Measurements from ENCODE around the gene STOX2. TPM values are rescaled to one million over a fixed set of nuclear protein-coding genes. Genes with fewer than 3 reads are reported as not detected.
"Not testable (repeated sequence)": the region's sequence is repeated elsewhere in the genome, so short reads cannot be mapped to it uniquely, and the experiment has no call there.

The STOX2 gene
- total and polyA plus RNA-seq, 2 experiments from 2014 or later, result 6.4 to 20.1 TPM

DNA sequence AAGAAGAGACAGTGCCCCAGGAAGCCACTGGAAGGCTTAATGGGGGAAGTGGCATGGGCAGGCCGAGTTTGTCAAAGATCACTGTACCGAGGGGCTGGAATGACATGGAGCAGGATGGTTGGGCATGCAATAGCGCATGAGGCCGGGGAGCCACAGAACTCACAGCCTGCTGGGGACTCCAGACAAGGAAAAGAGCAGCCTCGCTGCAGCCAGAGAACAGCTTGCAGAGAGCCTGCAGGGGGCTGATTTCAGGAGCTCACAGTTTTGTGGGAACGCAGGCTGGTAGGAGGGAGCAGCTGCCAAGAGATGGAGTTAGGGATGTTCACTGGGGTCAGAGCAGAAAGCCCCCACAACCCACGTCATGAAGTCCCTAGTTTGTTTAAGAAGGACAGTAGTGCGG is 45.4 kb downstream of the STOX2 start:
- TF ChIP-seq, protein P1, sequence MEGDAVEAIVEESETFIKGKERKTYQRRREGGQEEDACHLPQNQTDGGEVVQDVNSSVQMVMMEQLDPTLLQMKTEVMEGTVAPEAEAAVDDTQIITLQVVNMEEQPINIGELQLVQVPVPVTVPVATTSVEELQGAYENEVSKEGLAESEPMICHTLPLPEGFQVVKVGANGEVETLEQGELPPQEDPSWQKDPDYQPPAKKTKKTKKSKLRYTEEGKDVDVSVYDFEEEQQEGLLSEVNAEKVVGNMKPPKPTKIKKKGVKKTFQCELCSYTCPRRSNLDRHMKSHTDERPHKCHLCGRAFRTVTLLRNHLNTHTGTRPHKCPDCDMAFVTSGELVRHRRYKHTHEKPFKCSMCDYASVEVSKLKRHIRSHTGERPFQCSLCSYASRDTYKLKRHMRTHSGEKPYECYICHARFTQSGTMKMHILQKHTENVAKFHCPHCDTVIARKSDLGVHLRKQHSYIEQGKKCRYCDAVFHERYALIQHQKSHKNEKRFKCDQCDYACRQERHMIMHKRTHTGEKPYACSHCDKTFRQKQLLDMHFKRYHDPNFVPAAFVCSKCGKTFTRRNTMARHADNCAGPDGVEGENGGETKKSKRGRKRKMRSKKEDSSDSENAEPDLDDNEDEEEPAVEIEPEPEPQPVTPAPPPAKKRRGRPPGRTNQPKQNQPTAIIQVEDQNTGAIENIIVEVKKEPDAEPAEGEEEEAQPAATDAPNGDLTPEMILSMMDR (IDR thresholded peaks at IDR 0.05; ENCODE audit: low read depth, low read length), result no peak
- Histone ChIP-seq H3K4me1 (ENCODE audit: low read depth) (no peaks in the 10 kb centered on the region), H3K27me3 (no peaks in the 10 kb centered on the region), H3K9me3 (ENCODE audit: low read depth) (no peaks in the 10 kb centered on the region), H3K4me3 (no peak overlapping the region), H3K36me3 (no peaks in the 10 kb centered on the region), H3K27ac (no peak overlapping the region)
- DNase-seq (ENCODE audit: low read depth in 1 of 2, low spot score in 1 of 2), result no peak

DNA sequence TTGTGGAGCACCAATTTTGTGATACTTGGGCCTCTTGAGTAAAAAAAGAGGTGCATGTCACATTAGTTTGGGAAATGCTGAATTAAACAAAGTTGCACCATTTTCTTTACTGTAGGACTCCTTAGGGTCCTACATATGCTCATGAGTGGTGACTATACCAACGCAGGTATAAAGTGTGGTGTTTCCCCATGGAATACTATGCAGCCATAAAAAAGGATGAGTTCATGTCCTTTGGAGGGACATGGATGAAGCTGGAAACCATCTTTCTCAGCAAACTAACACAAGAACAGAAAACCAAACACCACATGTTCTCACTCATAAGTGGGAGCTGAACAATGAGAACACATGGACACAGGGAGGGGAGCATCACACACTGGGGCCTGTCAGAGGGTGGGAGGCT is 47.5 kb downstream of the STOX2 start:
- H3K27ac ChIP-seq; H3K9me3 ChIP-seq (ENCODE audit: low read depth); H3K4me1 ChIP-seq (ENCODE audit: low read depth); H3K27me3 ChIP-seq; H3K4me3 ChIP-seq; DNase-seq (ENCODE audit: low read depth in 1 of 2, low spot score in 1 of 2); H3K36me3 ChIP-seq: not testable (repeated sequence)

DNA sequence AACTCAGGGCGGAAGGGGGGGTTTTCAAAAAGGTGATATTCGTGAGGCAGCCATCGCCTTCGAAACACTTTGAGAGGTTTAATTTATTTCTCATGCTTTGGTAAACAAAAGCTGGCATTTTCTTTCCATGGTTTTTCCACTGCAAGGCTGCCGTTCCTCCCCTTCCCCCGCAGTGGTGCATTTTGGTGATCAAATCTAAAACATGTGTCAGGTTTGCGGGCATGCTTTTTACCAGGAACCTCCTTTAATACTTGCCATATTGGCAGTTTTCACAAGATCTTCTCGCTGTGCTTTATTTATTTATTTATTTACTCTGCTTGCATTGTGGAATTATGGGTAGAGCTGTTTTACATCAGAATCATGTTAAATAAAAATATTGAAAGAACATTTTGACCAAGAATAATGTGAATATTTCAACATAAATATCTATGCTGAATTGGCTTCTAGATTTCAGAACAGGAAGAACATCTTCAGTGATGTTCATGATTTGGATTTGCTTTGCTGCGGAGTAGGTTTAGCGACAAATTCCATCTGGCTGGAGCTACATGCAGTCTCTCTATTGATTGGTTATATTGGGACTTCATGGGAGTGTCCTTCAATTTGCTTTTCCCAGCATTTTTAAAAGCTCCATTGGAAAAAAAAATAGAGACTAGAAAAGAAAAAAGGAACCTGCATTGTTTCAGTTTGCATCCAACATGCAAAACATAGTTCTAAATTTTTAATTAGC is 54.4 kb downstream of the STOX2 start:
- no peaks in the 10 kb centered on the region for H3K36me3 ChIP-seq
- TF ChIP-seq, protein P1 (IDR thresholded peaks at IDR 0.05; ENCODE audit: low read depth, low read length), result no peak
- peak overlapping the region; percentile 68 for H3K27ac ChIP-seq
- no peak overlapping the region for H3K4me3 ChIP-seq
- no peaks in the 10 kb centered on the region for H3K9me3 ChIP-seq (ENCODE audit: low read depth)
- DNase-seq (ENCODE audit: low read depth in 1 of 2, low spot score in 1 of 2), result no peak
- H3K4me1 ChIP-seq (ENCODE audit: low read depth), result peaks cover 24% of the 10 kb centered on the region
- H3K27me3 ChIP-seq, result no peaks in the 10 kb centered on the region

DNA sequence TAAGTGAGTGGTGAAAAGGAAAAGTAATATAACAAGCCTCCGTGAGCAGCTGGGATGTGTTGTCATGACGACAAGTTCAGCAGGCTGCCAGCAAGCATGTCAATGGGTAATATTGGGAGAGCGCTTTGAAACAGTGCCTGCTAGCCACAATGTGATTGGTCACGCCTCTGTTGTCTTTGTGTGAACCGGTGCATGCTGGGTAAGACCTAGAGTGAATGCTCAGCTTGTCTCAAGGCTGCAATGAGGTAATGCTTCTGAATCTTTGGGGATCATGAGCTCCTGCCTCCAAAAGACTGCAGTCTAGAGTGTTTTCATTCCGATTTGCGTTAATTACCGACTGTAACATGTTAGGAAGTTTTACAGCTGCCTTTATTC is 54.9 kb downstream of the STOX2 start:
- Histone ChIP-seq H3K9me3 (ENCODE audit: low read depth) (no peaks in the 10 kb centered on the region), H3K4me1 (ENCODE audit: low read depth) (peaks cover 24% of the 10 kb centered on the region), H3K36me3 (no peaks in the 10 kb centered on the region), H3K4me3 (no peak overlapping the region), H3K27ac (peak overlapping the region; percentile 70), H3K27me3 (no peaks in the 10 kb centered on the region)
- peak; percentile 34 to 84 for DNase-seq (ENCODE audit: low read depth in 1 of 2, low spot score in 1 of 2)
- TF ChIP-seq, protein P1 (IDR thresholded peaks at IDR 0.05; ENCODE audit: low read depth, low read length), result no peak

DNA sequence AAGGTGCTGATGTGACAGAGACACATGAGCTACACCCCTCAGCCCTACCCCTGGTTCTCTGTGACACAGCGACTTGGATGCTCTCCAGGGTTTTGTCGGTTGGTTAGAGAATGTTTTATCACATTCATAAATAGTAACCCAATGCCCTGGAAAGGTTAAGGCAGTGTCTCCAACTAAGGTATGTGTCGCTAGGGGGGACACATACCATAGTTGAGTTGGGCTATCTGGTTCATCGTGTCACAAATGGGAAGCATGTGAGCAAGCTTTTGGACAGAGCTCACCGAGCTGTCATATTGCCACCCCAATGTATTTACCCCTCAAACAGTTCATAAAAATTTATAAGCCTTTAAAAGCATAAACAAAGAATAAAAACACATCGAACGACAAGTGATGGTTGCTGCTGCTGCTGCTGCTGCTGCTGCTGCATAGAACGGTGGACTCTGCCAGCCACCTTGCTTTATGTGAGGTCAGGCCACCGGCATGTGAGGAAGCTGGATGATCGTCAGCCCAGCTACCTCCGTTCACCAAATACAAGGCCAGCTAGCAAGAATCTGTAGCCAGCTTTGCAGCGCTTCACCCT is 55.9 kb downstream of the STOX2 start:
- Histone ChIP-seq H3K27ac (peak overlapping the region; percentile 70), H3K4me3 (no peak overlapping the region), H3K27me3 (no peaks in the 10 kb centered on the region), H3K4me1 (ENCODE audit: low read depth) (peaks cover 24% of the 10 kb centered on the region), H3K36me3 (no peaks in the 10 kb centered on the region), H3K9me3 (ENCODE audit: low read depth) (no peaks in the 10 kb centered on the region)
- peak in 1 of 2 donors; percentile 48 for DNase-seq (ENCODE audit: low read depth in 1 of 2, low spot score in 1 of 2)
- TF ChIP-seq, protein P1 (IDR thresholded peaks at IDR 0.05; ENCODE audit: low read depth, low read length), result no peak

DNA sequence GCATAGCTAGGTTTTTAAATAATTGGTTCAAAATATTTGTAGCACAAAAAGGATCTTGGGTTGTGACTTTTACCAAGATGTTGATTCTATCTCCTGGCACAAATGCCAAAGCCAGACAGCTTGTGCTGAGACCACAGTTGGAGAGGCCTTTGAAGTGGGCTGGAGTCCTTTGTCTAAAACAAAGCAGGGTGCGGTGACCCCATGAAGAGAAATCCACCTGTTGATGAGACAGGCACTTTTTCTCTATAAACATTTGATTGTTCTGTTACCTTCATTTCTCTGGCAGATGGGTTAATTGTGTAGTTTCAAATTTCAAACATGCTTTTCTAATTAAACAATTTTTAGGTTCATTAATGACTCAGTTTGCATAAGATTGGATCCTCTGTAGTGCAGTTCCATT is 56.7 kb downstream of the STOX2 start:
- no peaks in the 10 kb centered on the region for H3K27me3 ChIP-seq
- H3K36me3 ChIP-seq, result no peaks in the 10 kb centered on the region
- H3K27ac ChIP-seq, result peak overlapping the region; percentile 70
- no peak for DNase-seq (ENCODE audit: low read depth in 1 of 2, low spot score in 1 of 2)
- TF ChIP-seq, protein P1 (IDR thresholded peaks at IDR 0.05; ENCODE audit: low read depth, low read length), result no peak
- H3K4me3 ChIP-seq, result no peak overlapping the region
- no peaks in the 10 kb centered on the region for H3K9me3 ChIP-seq (ENCODE audit: low read depth)
- H3K4me1 ChIP-seq (ENCODE audit: low read depth), result peaks cover 24% of the 10 kb centered on the region

All from cardiac muscle cell (in vitro differentiated cells and primary cell).